Chondrocyte (in vitro differentiated cells): ENCODE measurements around the gene JAKMIP3. TPM values are rescaled to one million over a fixed set of nuclear protein-coding genes. Genes with fewer than 3 reads are reported as not detected.

Experiments
- DNase-seq: peaks from one replicate; pipeline ENCODE4 v3.0.0; 2021; ENCODE audit warnings: mixed read lengths, low spot score
- H3K27ac Mint-ChIP-seq: one replicate; pipeline ENCODE4 v1.8.0; 2021; ENCODE audit warnings: mild to moderate bottlenecking, moderate library complexity, mixed read lengths; ENCODE audit not compliant: unreplicated experiment
- H3K27me3 Mint-ChIP-seq: 2 replicates; pipeline ENCODE4 v1.8.0; 2021; ENCODE audit warnings: low read depth, mixed read lengths
- H3K36me3 Mint-ChIP-seq: 2 replicates; pipeline ENCODE4 v1.8.0; 2021; ENCODE audit warnings: low read depth, mixed read lengths
- H3K4me1 Mint-ChIP-seq: 2 replicates; pipeline ENCODE4 v1.8.0; 2021; ENCODE audit warnings: low read depth, mild to moderate bottlenecking, mixed read lengths
- H3K4me3 Mint-ChIP-seq: one replicate; pipeline ENCODE4 v1.8.0; 2021; ENCODE audit warnings: mild to moderate bottlenecking, moderate library complexity, mixed read lengths; ENCODE audit not compliant: unreplicated experiment
- H3K9me3 Mint-ChIP-seq: 2 replicates; pipeline ENCODE4 v1.8.0; 2021; ENCODE audit warnings: low read depth, mixed read lengths
- total RNA-seq: library from RNA; stranded (reverse); gene quantifications from 3 replicates; pipeline ENCODE4 v1.2.1, GENCODE V29; 2021
- TF ChIP-seq, protein P1 (sequence below): fragments of 200-600 bp; sonication (generic); IDR thresholded peaks from 2 replicates; pipeline ENCODE4 v1.5.0; 2021; ENCODE audit warnings: antibody characterized with exemption, mild to moderate bottlenecking, moderate library complexity

The JAKMIP3 gene
- total RNA-seq, 1 donor from 2014 or later = 0.67 TPM

DNA sequence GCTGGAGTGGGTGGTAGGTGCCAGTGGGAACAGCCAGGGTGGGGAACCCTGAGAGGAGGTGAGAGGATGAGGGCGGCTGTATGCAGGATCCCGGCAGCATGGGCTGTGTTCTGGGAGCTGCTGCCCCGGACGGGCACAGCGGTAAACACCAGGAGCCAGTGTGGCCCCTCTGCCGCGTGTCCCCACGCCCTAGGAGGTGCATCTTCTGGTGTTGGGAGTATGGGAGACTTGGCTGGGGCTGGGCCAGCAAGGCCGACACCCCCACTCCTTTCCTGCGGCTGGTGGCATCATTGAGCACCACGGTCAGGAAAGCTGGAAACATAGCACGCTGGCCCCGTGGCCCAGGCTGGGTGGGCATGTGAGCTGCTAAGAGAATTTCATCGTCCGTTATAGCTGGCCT, 24.4 kb upstream of the JAKMIP3 start:
- H3K27ac Mint-ChIP-seq = no peak overlapping the region
- TF ChIP-seq, protein P1, sequence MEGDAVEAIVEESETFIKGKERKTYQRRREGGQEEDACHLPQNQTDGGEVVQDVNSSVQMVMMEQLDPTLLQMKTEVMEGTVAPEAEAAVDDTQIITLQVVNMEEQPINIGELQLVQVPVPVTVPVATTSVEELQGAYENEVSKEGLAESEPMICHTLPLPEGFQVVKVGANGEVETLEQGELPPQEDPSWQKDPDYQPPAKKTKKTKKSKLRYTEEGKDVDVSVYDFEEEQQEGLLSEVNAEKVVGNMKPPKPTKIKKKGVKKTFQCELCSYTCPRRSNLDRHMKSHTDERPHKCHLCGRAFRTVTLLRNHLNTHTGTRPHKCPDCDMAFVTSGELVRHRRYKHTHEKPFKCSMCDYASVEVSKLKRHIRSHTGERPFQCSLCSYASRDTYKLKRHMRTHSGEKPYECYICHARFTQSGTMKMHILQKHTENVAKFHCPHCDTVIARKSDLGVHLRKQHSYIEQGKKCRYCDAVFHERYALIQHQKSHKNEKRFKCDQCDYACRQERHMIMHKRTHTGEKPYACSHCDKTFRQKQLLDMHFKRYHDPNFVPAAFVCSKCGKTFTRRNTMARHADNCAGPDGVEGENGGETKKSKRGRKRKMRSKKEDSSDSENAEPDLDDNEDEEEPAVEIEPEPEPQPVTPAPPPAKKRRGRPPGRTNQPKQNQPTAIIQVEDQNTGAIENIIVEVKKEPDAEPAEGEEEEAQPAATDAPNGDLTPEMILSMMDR = no peak
- DNase-seq = no peak
- H3K9me3 Mint-ChIP-seq = no peaks in the 10 kb centered on the region
- H3K27me3 Mint-ChIP-seq = peaks cover 57% of the 10 kb centered on the region
- no peak overlapping the region for H3K4me3 Mint-ChIP-seq
- H3K36me3 Mint-ChIP-seq = no peaks in the 10 kb centered on the region
- peaks cover 7% of the 10 kb centered on the region for H3K4me1 Mint-ChIP-seq

DNA sequence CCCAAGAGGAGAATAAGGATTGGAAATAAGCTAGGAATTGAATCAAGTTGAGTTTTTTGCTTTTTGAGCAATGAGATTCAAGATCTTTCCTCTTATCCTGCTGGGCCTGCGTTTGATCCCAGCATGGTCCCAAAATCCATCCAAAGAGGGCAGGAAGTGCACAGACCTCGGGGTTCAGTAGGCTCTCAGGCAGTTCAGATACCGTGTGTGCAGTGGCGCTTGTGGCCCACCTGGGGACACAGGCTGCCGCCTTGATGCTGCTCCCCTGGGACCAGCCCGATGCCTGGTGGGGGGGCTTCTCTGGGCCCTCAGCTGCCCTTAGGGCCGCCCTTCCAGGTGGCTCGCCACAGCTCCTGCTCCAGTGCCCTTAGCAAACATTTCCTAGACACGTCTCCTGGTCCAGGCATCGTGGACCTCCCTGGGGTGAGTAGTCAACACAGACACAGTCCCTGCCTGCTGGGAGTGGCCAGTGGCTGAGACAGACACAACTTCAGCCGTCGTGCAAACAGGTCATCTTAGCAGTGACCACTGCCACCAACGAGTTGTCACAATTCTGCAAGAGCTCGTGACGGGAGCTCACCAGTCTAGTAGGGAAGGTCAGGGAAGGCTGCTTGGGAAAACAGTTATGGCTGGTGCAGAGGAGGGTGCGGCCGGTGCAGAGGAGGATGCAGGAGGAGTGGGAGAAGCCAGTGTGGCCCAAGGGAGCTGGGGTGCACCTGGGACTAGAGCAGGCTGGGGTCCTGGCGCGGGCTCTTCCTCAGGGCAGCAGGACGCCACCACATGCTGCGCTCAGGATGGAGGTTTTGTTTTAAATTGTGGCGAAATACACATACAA, 21.7 kb upstream of the JAKMIP3 start:
- Mint-ChIP-seq H3K9me3 (no peaks in the 10 kb centered on the region), H3K27ac (no peak overlapping the region), H3K4me1 (no peaks in the 10 kb centered on the region), H3K36me3 (no peaks in the 10 kb centered on the region), H3K4me3 (no peak overlapping the region), H3K27me3 (peaks cover 57% of the 10 kb centered on the region)
- DNase-seq = no peak
- TF ChIP-seq, protein P1 = no peak

DNA sequence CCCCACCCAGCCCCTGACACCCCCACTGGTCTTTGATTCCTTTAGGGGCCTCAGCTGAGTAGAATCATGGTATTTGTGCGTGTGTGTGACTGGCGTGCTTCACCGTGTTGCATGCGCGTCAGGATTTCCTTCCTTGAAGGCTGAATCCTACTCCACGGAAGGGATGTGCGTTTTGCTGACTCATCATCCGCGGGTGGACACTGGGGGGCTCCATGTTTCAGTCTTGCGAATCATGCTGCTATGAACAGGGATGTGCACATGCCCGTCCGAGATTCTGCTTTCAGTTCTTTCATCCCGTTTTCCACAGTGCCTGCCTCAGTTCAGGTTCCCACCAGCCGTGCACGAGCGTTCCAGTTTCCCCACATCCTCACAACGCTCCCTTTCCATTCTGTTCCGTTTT, 20.9 kb upstream of the JAKMIP3 start:
- Mint-ChIP-seq H3K4me3 (no peak overlapping the region), H3K36me3 (no peaks in the 10 kb centered on the region), H3K9me3 (no peaks in the 10 kb centered on the region), H3K27me3 (peaks cover 58% of the 10 kb centered on the region), H3K27ac (no peak overlapping the region), H3K4me1 (no peaks in the 10 kb centered on the region)
- DNase-seq = no peak
- TF ChIP-seq, protein P1 = no peak

DNA sequence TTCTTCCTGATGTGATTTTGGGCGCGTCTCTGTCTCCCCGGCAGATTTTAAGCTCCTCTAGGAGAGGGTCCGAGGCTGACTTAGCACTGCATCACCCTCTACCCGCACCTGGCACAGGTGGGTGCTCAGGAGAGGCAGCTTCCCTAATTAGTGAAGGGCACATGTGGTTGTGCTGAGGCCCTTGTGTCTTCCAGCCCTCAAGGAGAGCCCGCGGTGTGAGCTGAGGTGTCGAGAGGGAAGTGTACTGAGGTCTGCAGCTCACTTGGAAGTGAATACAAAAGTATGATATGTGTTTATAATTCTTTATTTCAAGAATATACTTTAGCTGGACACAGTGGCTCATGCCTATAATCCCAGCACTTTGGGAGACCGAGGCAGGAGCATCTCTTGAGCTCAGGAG, 20.4 kb upstream of the JAKMIP3 start:
- Mint-ChIP-seq H3K4me1 (no peaks in the 10 kb centered on the region), H3K9me3 (no peaks in the 10 kb centered on the region), H3K27ac (no peak overlapping the region), H3K36me3 (no peaks in the 10 kb centered on the region), H3K4me3 (no peak overlapping the region), H3K27me3 (peaks cover 60% of the 10 kb centered on the region)
- TF ChIP-seq, protein P1 = no peak
- no peak for DNase-seq

DNA sequence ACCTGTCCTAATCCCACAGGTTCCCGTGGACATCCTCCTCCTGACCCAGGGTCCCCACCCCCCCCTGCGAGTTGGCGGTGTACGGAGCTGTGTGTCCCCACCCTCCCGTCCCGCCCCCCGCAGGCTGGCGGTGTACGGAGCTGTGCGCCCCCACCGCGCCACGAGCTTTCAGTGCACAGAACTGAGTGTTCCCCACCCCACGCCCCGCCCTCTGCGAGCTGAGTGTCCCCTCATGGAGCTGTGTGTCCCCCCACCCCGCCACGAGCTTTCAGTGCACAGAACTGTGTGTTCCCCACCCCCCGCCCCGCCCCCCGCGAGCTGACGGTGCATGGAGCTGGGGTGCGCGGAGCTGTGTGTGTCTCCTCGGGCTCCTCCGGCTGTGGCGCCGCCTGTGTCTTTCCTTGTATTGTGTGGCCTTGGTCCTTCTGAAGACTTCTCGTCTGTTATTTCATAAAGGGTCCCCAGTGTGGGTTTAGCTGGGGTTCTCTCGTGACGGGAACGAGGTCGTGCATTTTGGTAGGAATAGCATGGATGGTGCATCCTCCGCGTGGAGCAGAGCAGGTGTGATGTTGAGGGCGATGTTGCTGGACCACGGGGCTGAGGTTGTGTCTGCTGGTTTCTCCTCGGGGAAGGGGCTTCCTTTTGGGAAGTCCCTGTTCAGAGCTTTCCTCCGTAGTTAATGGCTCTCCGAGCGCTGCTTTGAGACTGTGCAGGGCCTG, 18.0 kb upstream of the JAKMIP3 start:
- Mint-ChIP-seq H3K36me3 (peaks cover 2% of the 10 kb centered on the region), H3K27ac (no peak overlapping the region), H3K4me3 (no peak overlapping the region), H3K9me3 (peaks cover 6% of the 10 kb centered on the region), H3K4me1 (no peaks in the 10 kb centered on the region), H3K27me3 (peaks cover 46% of the 10 kb centered on the region)
- TF ChIP-seq, protein P1 = no peak
- no peak for DNase-seq
